ENCODE measurements around the gene ALG1.
"Not testable (repeated sequence)": the region's sequence is repeated elsewhere in the genome, so short reads cannot be mapped to it uniquely, and the experiment has no call there.

DNA sequence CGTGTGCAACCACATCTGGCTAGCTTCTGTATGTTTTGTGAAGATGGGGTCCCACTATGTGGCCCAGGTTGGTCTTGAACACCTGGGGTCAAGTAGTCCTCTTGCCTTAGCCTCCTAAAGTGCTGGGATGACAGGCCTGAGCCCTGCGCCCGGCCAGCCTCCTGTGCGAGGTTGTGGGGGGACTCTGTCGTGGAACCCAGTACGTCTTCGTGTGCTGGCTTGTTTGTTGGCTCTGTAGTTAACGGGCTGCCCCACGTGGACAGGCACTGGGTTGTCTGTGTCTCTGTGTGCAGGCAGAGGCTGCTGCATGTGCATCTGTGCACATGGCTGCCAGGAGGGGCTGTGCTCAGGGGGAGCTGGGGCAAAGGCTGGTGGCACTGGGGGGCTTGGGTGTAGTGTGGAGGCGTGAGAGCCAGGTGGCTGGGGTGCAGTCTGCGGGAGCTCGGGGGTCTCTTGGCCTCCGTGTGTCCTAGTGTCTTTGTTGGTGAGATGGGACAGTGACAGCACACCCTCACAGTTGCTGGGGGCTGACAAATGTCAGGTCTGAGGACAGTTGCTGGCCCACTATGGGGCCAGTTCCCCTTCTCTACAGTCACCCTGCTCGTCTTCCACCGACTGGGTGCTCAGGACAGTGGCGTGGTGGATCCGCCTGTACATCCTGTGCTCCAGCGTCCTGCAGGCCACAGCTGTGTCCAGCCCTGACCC lies 16.6 kb downstream of the ALG1 start:
- not testable (repeated sequence) for TF ChIP-seq POLR2A (IDR thresholded peaks at IDR 0.05)
- TF ChIP-seq, protein P1, sequence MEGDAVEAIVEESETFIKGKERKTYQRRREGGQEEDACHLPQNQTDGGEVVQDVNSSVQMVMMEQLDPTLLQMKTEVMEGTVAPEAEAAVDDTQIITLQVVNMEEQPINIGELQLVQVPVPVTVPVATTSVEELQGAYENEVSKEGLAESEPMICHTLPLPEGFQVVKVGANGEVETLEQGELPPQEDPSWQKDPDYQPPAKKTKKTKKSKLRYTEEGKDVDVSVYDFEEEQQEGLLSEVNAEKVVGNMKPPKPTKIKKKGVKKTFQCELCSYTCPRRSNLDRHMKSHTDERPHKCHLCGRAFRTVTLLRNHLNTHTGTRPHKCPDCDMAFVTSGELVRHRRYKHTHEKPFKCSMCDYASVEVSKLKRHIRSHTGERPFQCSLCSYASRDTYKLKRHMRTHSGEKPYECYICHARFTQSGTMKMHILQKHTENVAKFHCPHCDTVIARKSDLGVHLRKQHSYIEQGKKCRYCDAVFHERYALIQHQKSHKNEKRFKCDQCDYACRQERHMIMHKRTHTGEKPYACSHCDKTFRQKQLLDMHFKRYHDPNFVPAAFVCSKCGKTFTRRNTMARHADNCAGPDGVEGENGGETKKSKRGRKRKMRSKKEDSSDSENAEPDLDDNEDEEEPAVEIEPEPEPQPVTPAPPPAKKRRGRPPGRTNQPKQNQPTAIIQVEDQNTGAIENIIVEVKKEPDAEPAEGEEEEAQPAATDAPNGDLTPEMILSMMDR (IDR thresholded peaks at IDR 0.05): not testable (repeated sequence)

Measured in breast epithelium (tissue), 3 donors.